Peyer's patch (tissue), 4 donors: ENCODE data around the gene GSDMA.

ENCODE experiments used
- POLR2A ChIP-seq, 2 donors: fragments of 450-650 bp; IDR thresholded peaks; one replicate each; pipeline ENCODE4 v1.5.1; 2017; ENCODE audit warnings: antibody characterized with exemption in 2 of 2, mild to moderate bottlenecking in 2 of 2, moderate library complexity in 2 of 2
- TF ChIP-seq, protein P1 (sequence below), 6 experiments: fragments of 450-650 bp in 4 of 6; fragments of 200-600 bp in 2 of 6; sonication (generic) in 1 of 6; IDR thresholded peaks; one replicate each; pipeline ENCODE4 v1.5.1; 2017 to 2019; ENCODE audit warnings: antibody characterized with exemption in 6 of 6, mild to moderate bottlenecking in 3 of 6, moderate library complexity in 1 of 6

DNA sequence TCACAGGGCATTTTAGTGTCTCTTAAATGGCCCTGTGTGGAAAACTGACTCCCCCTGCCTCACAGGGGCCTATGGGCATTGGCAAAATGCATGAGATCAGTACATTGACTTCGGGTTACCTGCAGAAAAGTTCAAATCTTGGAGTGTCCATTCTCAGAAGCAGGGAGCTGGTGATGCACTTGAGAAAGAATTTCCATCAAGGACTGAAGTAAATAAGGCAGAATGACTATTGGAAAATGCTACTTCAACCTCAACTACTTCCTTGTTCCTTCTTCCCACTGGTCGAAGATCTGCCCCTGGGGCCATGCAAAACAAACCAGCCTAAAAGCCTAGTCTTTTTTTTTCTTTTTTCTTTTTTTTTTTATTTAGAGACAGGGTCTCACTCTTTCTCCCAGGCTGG, 13.8 kb upstream of the GSDMA start:
- TF ChIP-seq, protein P1, sequence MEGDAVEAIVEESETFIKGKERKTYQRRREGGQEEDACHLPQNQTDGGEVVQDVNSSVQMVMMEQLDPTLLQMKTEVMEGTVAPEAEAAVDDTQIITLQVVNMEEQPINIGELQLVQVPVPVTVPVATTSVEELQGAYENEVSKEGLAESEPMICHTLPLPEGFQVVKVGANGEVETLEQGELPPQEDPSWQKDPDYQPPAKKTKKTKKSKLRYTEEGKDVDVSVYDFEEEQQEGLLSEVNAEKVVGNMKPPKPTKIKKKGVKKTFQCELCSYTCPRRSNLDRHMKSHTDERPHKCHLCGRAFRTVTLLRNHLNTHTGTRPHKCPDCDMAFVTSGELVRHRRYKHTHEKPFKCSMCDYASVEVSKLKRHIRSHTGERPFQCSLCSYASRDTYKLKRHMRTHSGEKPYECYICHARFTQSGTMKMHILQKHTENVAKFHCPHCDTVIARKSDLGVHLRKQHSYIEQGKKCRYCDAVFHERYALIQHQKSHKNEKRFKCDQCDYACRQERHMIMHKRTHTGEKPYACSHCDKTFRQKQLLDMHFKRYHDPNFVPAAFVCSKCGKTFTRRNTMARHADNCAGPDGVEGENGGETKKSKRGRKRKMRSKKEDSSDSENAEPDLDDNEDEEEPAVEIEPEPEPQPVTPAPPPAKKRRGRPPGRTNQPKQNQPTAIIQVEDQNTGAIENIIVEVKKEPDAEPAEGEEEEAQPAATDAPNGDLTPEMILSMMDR (IDR thresholded peaks at IDR 0.05) = no peak
- no peak for TF ChIP-seq POLR2A (IDR thresholded peaks at IDR 0.05)
